Measurements from ENCODE around the gene ZNRF3. TPM values are rescaled to one million over a fixed set of nuclear protein-coding genes. Genes with fewer than 3 reads are reported as not detected.

Gene ZNRF3
- polyA plus RNA-seq, 1 experiment = 1.1 TPM

GRCh38 chr22:28900379-28900925 is 17.1 kb downstream of the ZNRF3 start:
- no peak for TF ChIP-seq CTCF (IDR thresholded peaks at IDR 0.05; ENCODE audit: insufficient read depth, low read depth, low read length)
- H3K36me3 ChIP-seq (ENCODE audit: control insufficient read depth, insufficient read depth, low read length) = no peaks in the 10 kb centered on the region
- ChIA-PET POLR2A (no interaction called here), CTCF (no interaction called here)
- DNase-seq (ENCODE audit: low read depth) = no peak
- no peak overlapping the region for H3K4me3 ChIP-seq (ENCODE audit: low read depth, low read length)
- H3K27me3 ChIP-seq (ENCODE audit: control insufficient read depth, insufficient read depth, low read length) = no peaks in the 10 kb centered on the region

- Histone ChIP-seq H3K27me3 (ENCODE audit: control insufficient read depth, insufficient read depth, low read length) (no peaks in the 10 kb centered on the region), H3K36me3 (ENCODE audit: control insufficient read depth, insufficient read depth, low read length) (no peaks in the 10 kb centered on the region), H3K4me3 (ENCODE audit: low read depth, low read length) (no peak overlapping the region)
- ChIA-PET POLR2A (no interaction called here), CTCF (interaction anchor here (0.8 to 1.2 kb wide), 2 partner anchors 10 to 252 kb away, joined by 3 read pairs; no protein-coding TSS in a partner anchor)
- no peak for DNase-seq (ENCODE audit: low read depth)
- no peak for TF ChIP-seq CTCF (IDR thresholded peaks at IDR 0.05; ENCODE audit: insufficient read depth, low read depth, low read length)
Measured at GRCh38 chr22:28902490-28902889, 19.1 kb downstream of the ZNRF3 start.

GRCh38 chr22:28903080-28903479 is 19.7 kb downstream of the ZNRF3 start:
- CTCF ChIA-PET = interaction anchor here (0.8 to 1.2 kb wide), 2 partner anchors 10 to 251 kb away, joined by 3 read pairs; no protein-coding TSS in a partner anchor
- POLR2A ChIA-PET = no interaction called here
- Histone ChIP-seq H3K27me3 (ENCODE audit: control insufficient read depth, insufficient read depth, low read length) (no peaks in the 10 kb centered on the region), H3K36me3 (ENCODE audit: control insufficient read depth, insufficient read depth, low read length) (no peaks in the 10 kb centered on the region), H3K4me3 (ENCODE audit: low read depth, low read length) (no peak overlapping the region)
- no peak for TF ChIP-seq CTCF (IDR thresholded peaks at IDR 0.05; ENCODE audit: insufficient read depth, low read depth, low read length)
- no peak for DNase-seq (ENCODE audit: low read depth)

GRCh38 chr22:28903729-28904128 is 20.4 kb downstream of the ZNRF3 start:
- ChIA-PET CTCF (interaction anchor here (0.7 to 1.6 kb wide), 3 partner anchors 48 to 137 kb away, joined by 3 to 4 read pairs (median 4); no protein-coding TSS in a partner anchor), POLR2A (interaction anchor here (0.6 to 1.0 kb wide), 2 partner anchors 10 to 21 kb away, joined by 4 to 6 read pairs; no protein-coding TSS in a partner anchor)
- no peak overlapping the region for H3K4me3 ChIP-seq (ENCODE audit: low read depth, low read length)
- no peak for TF ChIP-seq CTCF (IDR thresholded peaks at IDR 0.05; ENCODE audit: insufficient read depth, low read depth, low read length)
- no peaks in the 10 kb centered on the region for H3K36me3 ChIP-seq (ENCODE audit: control insufficient read depth, insufficient read depth, low read length)
- no peak for DNase-seq (ENCODE audit: low read depth)
- H3K27me3 ChIP-seq (ENCODE audit: control insufficient read depth, insufficient read depth, low read length) = no peaks in the 10 kb centered on the region

- Histone ChIP-seq H3K4me3 (ENCODE audit: low read depth, low read length) (no peak overlapping the region), H3K36me3 (ENCODE audit: control insufficient read depth, insufficient read depth, low read length) (no peaks in the 10 kb centered on the region), H3K27me3 (ENCODE audit: control insufficient read depth, insufficient read depth, low read length) (no peaks in the 10 kb centered on the region)
- CTCF ChIA-PET = interaction anchor here (0.7 to 1.6 kb wide), 4 partner anchors 22 to 136 kb away, joined by 3 to 4 read pairs (median 4); no protein-coding TSS in a partner anchor
- TF ChIP-seq CTCF (IDR thresholded peaks at IDR 0.05; ENCODE audit: insufficient read depth, low read depth, low read length) = no peak
- POLR2A ChIA-PET = interaction anchor here (0.6 to 1.0 kb wide), 3 partner anchors 11 to 22 kb away, joined by 4 to 6 read pairs (median 4); no protein-coding TSS in a partner anchor
- DNase-seq (ENCODE audit: low read depth) = peak; percentile 32
Measured at GRCh38 chr22:28904211-28904896, 21.0 kb downstream of the ZNRF3 start.

Measured in BJ (cell line).